HG03558 (cell line): ENCODE measurements around the gene PPP2R2C.

Experiments used
- ATAC-seq: cut with Tn5 transposase; IDR thresholded peaks from one replicate; pipeline ENCODE4 v1.9.1; 2021; ENCODE audit warnings: moderate number of reproducible peaks; ENCODE audit not compliant: unreplicated experiment; ENCODE audit errors: extremely low read depth

Gene PPP2R2C

DNA sequence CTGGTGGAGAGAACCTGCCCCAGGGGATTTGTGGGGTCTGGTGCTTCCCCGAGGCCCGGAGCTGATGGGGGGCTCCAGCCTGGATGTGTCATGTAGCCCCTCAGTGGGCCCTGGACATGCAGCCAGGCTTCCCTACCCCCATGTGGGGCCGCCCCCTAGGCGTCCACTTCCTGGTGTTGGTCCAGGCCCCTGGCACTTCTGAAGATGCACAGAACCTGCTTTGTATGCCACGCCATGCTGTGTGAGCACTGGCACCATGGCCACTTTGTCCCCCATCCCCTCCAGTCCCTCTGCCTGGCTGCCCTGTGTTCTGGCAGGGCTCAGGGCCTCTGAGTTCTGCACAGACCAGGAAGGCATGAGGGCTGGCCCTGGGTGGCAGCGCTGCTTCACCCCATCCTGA, 173.6 kb downstream of the PPP2R2C start:
- no peak for ATAC-seq

GRCh38 chr4:6298035-6298434, 174.4 kb downstream of the PPP2R2C start:
- ATAC-seq: no peak

GRCh38 chr4:6297266-6297815, 175.1 kb downstream of the PPP2R2C start:
- ATAC-seq: no peak

DNA sequence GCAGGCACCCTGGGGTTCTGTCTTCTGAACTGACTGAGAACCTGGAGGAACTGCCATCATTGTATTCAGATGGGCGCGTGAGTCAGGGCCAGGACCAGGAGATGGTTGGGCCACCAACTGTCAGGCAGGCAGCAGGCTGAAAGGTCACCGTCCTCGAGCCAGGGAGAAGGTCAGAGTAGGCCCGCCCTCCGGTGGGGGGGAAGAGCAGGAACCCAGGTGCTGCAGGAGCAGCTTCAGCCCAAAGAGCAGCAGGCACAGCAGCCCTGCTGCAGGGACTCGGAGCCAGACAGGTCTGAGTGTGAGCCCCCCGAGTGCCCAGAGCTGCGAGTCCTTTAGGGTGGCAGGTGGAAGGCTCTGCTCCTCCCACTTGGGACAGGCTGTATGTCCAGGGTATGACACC, 176.4 kb downstream of the PPP2R2C start:
- ATAC-seq: no peak

GRCh38 chr4:6295495-6295894, 176.9 kb downstream of the PPP2R2C start:
- no peak for ATAC-seq

GRCh38 chr4:6294705-6295421, 177.6 kb downstream of the PPP2R2C start:
- no peak for ATAC-seq

DNA sequence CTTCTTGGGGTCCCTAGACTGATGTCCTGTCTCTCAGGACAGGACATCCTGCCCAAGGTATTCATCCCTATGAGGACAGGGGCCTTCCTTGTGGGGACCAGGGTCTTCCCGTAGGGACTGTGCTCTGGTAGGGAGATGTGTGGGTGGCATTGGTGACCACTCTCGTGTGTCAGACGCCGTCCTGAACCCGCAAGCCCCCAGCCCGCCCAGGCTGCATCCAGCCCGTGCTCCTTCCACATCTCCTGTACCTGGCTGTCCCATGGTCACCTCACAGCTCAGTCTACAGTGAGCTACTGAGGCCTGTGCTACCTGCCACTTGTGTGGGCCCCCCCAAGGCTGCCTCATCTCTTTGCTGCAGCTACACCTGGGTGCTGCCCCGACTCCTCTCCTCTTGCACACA, 178.8 kb downstream of the PPP2R2C start:
- ATAC-seq: no peak

DNA sequence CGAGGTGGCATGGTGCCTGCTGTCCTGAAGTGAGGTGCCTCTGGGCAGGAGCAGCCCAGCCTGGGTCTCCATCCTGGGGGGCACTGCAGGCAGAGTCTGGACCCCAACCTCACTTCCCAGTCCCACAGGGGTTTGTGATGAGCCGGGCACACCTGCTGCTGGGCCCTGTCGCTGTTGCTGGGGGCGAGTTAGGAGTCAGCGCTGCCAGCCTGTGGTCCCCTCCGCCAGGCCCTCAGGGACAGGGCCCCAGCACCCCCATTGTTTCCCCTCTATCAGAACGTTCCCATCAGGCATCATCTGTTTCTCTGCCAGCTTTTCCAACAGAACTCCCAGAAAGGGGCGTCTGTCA, 179.3 kb downstream of the PPP2R2C start:
- ATAC-seq: no peak

- no peak for ATAC-seq
Measured at GRCh38 chr4:6292376-6293096, 179.9 kb downstream of the PPP2R2C start.

DNA sequence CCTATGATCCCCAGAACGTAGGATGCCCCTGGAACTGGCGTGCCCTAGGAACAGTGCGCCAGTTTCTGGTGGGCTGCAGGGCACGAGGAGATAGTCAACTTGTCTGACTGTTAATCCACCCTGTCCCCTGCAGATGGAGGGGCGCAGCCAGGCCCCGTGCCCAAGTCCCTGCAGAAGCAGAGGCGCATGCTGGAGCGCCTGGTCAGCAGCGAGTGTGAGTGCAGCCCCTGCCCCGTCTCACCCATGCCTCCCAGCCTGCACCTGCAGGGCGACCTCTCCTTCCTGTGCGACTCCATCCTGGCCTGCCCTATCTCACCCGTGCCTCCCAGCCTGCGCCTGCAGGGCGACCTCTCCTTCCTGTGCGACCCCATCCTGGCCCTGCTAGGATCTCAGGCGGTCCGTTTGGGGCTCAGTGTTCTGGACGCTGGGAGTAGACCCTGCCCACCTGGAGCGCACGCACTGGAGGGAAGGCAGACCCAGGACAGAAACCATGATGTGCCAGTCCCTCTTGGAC, 180.6 kb downstream of the PPP2R2C start:
- no peak for ATAC-seq

- ATAC-seq: no peak
Measured at GRCh38 chr4:6290769-6291547, 181.5 kb downstream of the PPP2R2C start.

GRCh38 chr4:6290256-6290655, 182.2 kb downstream of the PPP2R2C start:
- no peak for ATAC-seq

DNA sequence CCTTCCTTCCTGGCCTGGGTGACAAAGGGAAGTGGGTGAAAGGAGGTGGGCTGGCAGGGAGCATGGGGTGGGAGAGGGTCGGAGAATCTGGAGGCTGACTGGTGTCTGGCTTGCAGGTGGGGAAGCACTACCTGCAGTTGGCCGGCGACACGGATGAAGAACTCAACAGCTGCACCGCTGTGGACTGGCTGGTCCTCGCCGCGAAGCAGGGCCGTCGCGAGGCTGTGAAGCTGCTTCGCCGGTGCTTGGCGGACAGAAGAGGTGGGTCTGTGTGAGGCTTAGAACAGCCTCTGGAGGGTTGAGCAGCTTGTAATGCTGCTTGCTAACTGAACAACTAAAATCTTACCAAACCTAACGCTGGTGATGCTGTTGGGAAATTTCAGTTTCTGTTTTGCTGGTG, 183.5 kb downstream of the PPP2R2C start:
- no peak for ATAC-seq

- ATAC-seq: no peak
Measured at GRCh38 chr4:6288342-6288741, 184.1 kb downstream of the PPP2R2C start.

- no peak for ATAC-seq
Measured at GRCh38 chr4:6287017-6287788, 185.2 kb downstream of the PPP2R2C start.

GRCh38 chr4:6283282-6283681, 189.1 kb downstream of the PPP2R2C start:
- no peak for ATAC-seq

DNA sequence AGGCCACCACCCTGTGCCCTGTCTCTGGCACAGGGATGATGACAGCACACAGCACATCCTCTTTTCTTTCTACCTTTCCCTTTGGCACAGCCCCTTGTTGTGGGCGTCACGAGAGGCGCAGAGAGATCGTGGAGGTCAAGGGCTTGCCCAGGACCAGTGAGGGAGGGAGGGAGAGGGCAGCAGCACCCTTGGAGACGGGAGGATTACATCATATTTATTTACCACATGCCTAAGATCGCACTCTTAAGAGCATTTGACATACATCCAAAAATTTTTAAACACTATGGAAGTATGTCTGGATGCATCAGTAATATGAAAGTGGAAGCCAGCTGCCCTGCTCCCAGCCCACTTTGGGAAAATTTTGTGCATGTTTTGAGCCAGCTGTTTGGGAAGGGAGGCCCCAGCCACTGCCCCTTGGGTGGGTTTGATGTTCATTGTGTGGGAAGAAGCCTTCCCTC, 190.1 kb downstream of the PPP2R2C start:
- no peak for ATAC-seq

GRCh38 chr4:6281436-6282313, 190.7 kb downstream of the PPP2R2C start:
- no peak for ATAC-seq
